ENCODE measurements around the gene NAA15.
"Not testable (repeated sequence)": the region's sequence is repeated elsewhere in the genome, so short reads cannot be mapped to it uniquely, and the experiment has no call there.

Gene NAA15

GRCh38 chr4:139368998-139369397 is 67.7 kb downstream of the NAA15 start:
- DNase-seq: no peak

- no peak for DNase-seq
These were observed 72.9 kb downstream of the NAA15 start for GRCh38 chr4:139374251-139374650.

DNA sequence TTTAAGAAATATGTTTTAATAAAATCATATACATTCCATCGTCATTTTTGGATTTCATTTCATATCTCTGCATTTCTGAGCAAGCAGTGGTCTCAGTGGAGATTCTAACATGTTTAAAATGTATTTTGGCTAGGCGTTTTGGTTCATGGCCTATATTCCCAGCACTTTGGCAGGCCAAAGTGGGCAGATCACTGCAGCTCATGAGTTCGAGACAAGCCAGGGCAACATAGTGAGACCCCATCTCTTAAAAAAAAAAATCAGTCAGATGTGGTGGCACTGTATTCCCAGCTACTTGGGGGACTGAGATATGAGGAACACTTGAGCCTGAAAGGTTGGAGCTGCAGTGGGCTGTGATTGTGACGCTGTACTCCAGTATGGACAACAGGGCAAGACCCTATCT is 85.1 kb downstream of the NAA15 start:
- DNase-seq: no peak

DNA sequence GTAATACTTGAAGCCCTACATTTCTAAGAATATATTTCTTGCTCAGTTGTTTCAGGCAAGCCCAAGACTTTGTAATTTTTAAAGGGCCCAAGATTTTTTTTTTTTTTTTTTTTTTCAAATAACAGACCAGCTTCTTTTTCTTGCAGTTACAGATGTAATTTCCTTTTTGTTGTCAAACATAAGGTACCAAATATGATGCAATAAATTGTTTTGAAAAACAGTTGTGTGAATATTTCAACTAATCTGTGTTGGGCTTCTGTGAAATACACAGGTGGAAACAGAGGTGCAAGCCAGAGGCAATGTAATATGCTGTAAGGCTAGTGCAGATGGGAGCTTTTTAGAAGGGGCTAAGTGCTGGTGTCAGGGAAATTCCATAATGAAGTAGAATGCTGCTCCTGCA is 87.8 kb downstream of the NAA15 start:
- DNase-seq: peak; percentile 2

DNA sequence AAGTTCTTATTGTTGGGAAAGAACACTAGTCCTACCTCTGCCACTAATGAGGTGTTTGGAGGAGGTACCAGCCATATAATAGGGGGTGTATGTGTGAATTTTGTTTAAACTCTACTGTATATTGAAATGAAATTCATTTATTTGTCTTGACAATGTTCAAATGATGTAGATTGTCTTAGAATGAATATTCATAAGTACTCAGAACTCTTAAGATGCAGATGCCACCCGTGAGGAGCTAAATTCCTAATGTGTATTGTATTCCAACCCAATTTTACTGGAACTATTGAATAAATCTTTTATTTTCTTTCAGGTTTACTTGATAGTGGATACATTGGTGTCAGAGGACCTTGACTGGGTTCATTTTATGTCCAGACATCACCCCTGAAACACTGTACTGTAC is 88.7 kb downstream of the NAA15 start:
- no peak for DNase-seq

- DNase-seq: no peak
These were observed 90.4 kb downstream of the NAA15 start for GRCh38 chr4:139391731-139392130.

DNA sequence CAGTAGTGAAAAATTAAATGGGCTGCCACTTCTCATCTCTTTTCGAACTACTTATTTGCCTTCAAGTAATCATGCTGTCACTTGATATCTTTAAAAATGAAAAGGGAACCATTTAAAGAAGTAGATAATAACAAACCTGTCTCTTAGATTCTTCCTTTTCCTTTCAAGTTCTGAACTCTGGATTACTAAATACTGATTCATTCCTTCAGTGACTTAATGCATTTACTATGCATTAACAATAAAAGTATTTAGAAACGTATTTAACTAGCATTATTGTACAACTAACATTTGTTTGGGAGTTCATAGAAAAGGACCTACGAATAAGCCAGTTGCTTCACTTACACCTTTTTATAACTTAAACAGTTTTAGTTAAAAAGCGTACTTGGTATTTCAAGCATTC is 91.5 kb downstream of the NAA15 start:
- no peak for DNase-seq

GRCh38 chr4:139401368-139401767 is 100.1 kb downstream of the NAA15 start:
- no peak for DNase-seq

- DNase-seq: no peak
These were observed 101.1 kb downstream of the NAA15 start for GRCh38 chr4:139402436-139402835.

- no peak for DNase-seq
These were observed 102.2 kb downstream of the NAA15 start for GRCh38 chr4:139403462-139403861.

GRCh38 chr4:139410312-139410711 is 109.0 kb downstream of the NAA15 start:
- no peak for DNase-seq

- DNase-seq: not testable (repeated sequence)
These were observed 113.4 kb downstream of the NAA15 start for GRCh38 chr4:139414671-139415210.

GRCh38 chr4:139416073-139416673 is 114.9 kb downstream of the NAA15 start:
- DNase-seq: no peak

DNA sequence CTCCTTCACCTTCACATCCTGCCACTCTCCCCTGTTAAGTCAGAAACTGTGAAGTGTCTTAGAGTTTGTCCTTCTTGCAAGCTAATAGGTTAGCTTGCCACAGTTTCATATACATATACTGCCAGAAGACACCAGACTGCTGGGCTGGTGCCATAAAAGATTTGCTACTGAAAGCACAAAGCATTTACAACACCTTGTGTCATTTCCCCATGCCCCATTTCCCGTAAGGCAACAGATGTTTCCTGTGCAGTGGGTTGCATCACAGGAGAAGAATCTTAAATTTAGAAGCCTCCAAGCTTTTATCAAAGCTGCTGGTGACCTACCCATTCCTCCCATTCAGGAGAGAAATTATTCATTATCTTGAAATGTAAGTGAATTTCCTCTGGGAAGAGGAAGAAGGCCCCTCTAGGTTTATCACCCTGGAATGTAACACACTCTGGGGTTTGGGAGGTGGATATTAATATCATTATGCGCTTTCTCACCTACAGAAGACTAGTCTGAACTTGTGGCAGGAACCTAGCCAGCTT is 118.1 kb downstream of the NAA15 start:
- peak; percentile 44 for DNase-seq

GRCh38 chr4:139420652-139421051 is 119.3 kb downstream of the NAA15 start:
- DNase-seq: no peak

GRCh38 chr4:139436122-139436521 is 134.8 kb downstream of the NAA15 start:
- DNase-seq: no peak

GRCh38 chr4:139438141-139438540 is 136.8 kb downstream of the NAA15 start:
- no peak for DNase-seq

DNA sequence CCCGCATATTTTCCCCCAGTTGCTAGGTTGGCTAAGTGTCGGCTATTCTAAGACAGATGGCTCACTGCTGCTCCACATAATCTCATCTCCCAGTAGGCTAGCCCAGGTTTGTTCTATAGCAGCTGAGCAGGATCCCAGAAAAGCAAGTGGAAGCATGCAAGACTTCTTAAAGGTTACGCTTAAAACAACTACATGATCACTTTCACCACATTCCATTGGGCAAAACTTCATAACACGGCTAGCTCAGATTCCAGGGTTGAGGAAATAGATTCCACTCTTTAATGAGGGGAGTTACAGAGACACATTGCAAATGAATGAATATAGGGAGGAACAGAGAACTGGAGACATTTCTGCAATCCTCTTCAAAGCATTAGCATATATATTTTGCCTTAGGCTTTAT is 139.7 kb downstream of the NAA15 start:
- no peak for DNase-seq

DNA sequence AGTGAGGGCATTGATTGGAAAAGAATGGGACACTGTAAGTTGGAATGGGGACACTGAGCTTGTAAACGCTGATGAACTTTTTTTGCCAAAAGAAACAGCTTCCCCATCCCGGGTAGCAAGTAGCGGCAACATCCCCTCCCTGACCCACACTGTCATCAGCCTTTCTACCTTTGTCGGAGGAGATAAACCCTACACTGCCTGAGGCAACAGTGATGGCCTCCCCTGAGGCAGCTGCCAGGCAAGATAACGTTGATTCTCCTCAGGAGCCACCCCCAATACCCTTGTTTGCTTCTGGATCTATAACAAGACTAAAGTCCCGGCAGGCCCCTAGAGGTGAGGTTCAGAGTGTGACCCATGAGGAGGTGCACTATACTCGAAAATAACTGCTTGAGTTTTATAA is 142.4 kb downstream of the NAA15 start:
- no peak for DNase-seq

GRCh38 chr4:139444881-139445280 is 143.6 kb downstream of the NAA15 start:
- DNase-seq: not testable (repeated sequence)

- not testable (repeated sequence) for DNase-seq
These were observed 145.8 kb downstream of the NAA15 start for GRCh38 chr4:139447078-139447477.

DNA sequence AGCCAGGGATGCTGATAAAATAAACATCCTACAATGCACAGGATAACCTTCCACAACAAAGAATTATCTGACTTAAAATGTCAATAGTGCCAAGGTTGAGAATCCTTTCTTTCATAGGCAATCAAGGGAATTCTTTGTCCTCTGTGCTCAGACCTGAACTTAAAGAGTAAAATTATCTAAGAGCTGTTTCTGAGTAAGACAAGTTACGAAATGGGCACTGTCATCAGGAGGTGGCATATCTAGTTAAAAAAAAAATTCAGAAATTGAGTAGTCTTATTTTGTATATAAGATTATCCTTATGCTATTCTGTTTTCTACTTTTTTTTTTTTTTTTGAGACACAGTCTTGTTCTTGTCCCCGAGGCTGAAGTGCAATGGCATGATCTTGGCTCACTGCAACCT is 149.3 kb downstream of the NAA15 start:
- DNase-seq: no peak

DNA sequence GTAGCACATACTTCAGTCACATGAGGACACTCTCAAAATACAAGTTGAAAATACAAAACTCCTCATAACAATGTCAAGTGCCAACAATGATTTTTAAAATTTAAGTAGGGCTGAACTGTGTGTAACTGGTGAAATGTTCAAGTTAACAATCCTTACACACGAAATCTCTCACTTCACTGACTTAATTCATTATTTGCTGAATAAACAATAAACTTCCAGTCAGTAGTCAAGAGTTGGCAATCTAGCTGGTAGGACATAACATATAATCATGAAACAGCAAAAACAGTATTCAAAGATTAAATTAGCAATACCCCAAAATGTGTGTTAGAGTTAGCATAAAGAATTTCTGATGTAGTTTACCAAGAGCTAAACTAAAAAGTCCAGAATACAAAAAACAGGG is 150.7 kb downstream of the NAA15 start:
- DNase-seq: no peak

- peak; percentile 72 for DNase-seq
These were observed 151.7 kb downstream of the NAA15 start for GRCh38 chr4:139453041-139453370.

All from NK-92 treated with Interleukin-12 subunit alpha and Interleukin-12 subunit beta, amount 100 ng/mL, for 24 hours (cell line).